Neural cell (in vitro differentiated cells): ENCODE measurements around the gene AGAP3. TPM values are rescaled to one million over a fixed set of nuclear protein-coding genes. Genes with fewer than 3 reads are reported as not detected.
A peak's percentile ranks its signal among the peaks of the same experiment; 100 is the strongest.

ENCODE experiments used
- H2AFZ ChIP-seq: fragments of 200-600, 300-800 bp; sonication (generic), shearing (Covaris generic); 2 replicates; pipeline ENCODE4 v1.6.0; 2014; ENCODE audit warnings: low read depth, mild to moderate bottlenecking, antibody characterized with exemption, low read length, moderate library complexity
- H3F3A ChIP-seq: fragments of 200-600 bp; shearing (Covaris generic); 2 replicates; pipeline ENCODE4 v1.6.1; 2016; ENCODE audit warnings: mild to moderate bottlenecking, moderate library complexity, mixed read lengths, antibody characterized with exemption, low read length; ENCODE audit not compliant: insufficient read depth, poor library complexity, severe bottlenecking
- H3K27ac ChIP-seq: fragments of 200-600, 300-800 bp; sonication (generic), shearing (Covaris generic); 2 replicates; pipeline ENCODE4 v1.5.1; 2014; ENCODE audit warnings: mild to moderate bottlenecking, low read length, moderate library complexity
- H3K27me3 ChIP-seq: fragments of 300-800, 200-600 bp; sonication (generic), shearing (Covaris generic); 2 replicates; pipeline ENCODE4 v1.6.0; 2014; ENCODE audit warnings: mild to moderate bottlenecking, low read depth, low read length, moderate library complexity; ENCODE audit not compliant: insufficient read depth
- H3K36me3 ChIP-seq: fragments of 300-800, 200-600 bp; sonication (generic), shearing (Covaris generic); 2 replicates; pipeline ENCODE4 v1.5.1; 2014; ENCODE audit warnings: mild to moderate bottlenecking, antibody characterized with exemption, low read length, moderate library complexity; ENCODE audit not compliant: insufficient read depth
- H3K4me2 ChIP-seq: fragments of 300-800, 200-600 bp; sonication (generic), shearing (Covaris generic); 2 replicates; pipeline ENCODE4 v1.6.0; 2014; ENCODE audit warnings: mild to moderate bottlenecking, low read length
- H3K4me3 ChIP-seq: fragments of 300-800, 200-600 bp; sonication (generic), shearing (Covaris generic); 2 replicates; pipeline ENCODE4 v1.5.1; 2014; ENCODE audit warnings: mild to moderate bottlenecking, low read length, moderate library complexity
- H3K79me2 ChIP-seq: fragments of 200-600 bp; shearing (Covaris generic); replicated peaks from 2 replicates; pipeline ENCODE4 v1.6.0; 2014; ENCODE audit warnings: mild to moderate bottlenecking, low read length, moderate library complexity; ENCODE audit not compliant: insufficient read depth
- H3K9ac ChIP-seq: fragments of 300-800, 200-600 bp; sonication (generic), shearing (Covaris generic); 2 replicates; pipeline ENCODE4 v1.6.1; 2016; ENCODE audit warnings: mild to moderate bottlenecking, low read length, mixed read lengths
- H3K9me2 ChIP-seq: fragments of 200-600 bp; shearing (Covaris generic); 2 replicates; pipeline ENCODE4 v1.6.1; 2016; ENCODE audit warnings: mild to moderate bottlenecking, low read length, mixed read lengths; ENCODE audit not compliant: insufficient read depth
- H3K9me3 ChIP-seq: fragments of 200-600, 300-800 bp; sonication (generic), shearing (Covaris generic); 2 replicates; pipeline ENCODE4 v1.6.1; 2016; ENCODE audit warnings: mild to moderate bottlenecking, mixed run types, low read length, moderate library complexity, mixed read lengths
- H4K20me1 ChIP-seq: fragments of 200-600 bp; shearing (Covaris generic); 2 replicates; pipeline ENCODE4 v1.6.1; 2016; ENCODE audit warnings: mild to moderate bottlenecking, mixed run types; ENCODE audit not compliant: insufficient read depth
- EP300 ChIP-seq: fragments of 450-650 bp; conservative IDR thresholded peaks from 2 replicates; pipeline ENCODE4 v1.6.1; 2014; ENCODE audit warnings: antibody characterized with exemption, mild to moderate bottlenecking, moderate library complexity; ENCODE audit not compliant: poor library complexity, severe bottlenecking
- EZH2 ChIP-seq: fragments of 200-600, 300-800 bp; shearing (Covaris generic), sonication (generic); IDR thresholded peaks from 2 replicates; pipeline ENCODE4 v1.6.1; 2014; ENCODE audit warnings: antibody characterized with exemption, low read length, borderline replicate concordance, mild to moderate bottlenecking; ENCODE audit not compliant: insufficient read depth, poor library complexity, severe bottlenecking
- MXI1 ChIP-seq: fragments of 450-650 bp; conservative IDR thresholded peaks from 2 replicates; pipeline ENCODE4 v1.6.1; 2014; ENCODE audit warnings: antibody characterized with exemption, mild to moderate bottlenecking; ENCODE audit not compliant: poor library complexity, severe bottlenecking
- POLR2AphosphoS5 ChIP-seq: IDR thresholded peaks from 2 replicates; pipeline ENCODE4 v1.6.1; 2012
- RAD21 ChIP-seq: fragments of 450-650 bp; conservative IDR thresholded peaks from 2 replicates; pipeline ENCODE4 v1.6.1; 2014; ENCODE audit warnings: antibody characterized with exemption, mild to moderate bottlenecking, moderate library complexity
- SMC3 ChIP-seq: fragments of 450-650 bp; conservative IDR thresholded peaks from 2 replicates; pipeline ENCODE4 v1.6.1; 2014; ENCODE audit warnings: antibody characterized with exemption, mild to moderate bottlenecking, moderate library complexity; ENCODE audit not compliant: poor library complexity
- TAF1 ChIP-seq: IDR thresholded peaks from 2 replicates; pipeline ENCODE4 v1.6.1; 2012; ENCODE audit warnings: low read depth
- polyA plus RNA-seq: library from polyadenylated mRNA; depleted of rRNA; stranded (reverse); fragments of >200 nt; gene quantifications from 2 replicates; pipeline ENCODE4 v1.2.3, GENCODE V29; 2014
- TF ChIP-seq, protein P1 (sequence below): IDR thresholded peaks from 2 replicates; pipeline ENCODE4 v1.6.1; 2012; ENCODE audit warnings: borderline replicate concordance
- TF ChIP-seq, protein P2 (sequence below): fragments of 450-650 bp; IDR thresholded peaks from 2 replicates; pipeline ENCODE4 v1.5.1; 2014; ENCODE audit warnings: antibody characterized with exemption, mild to moderate bottlenecking, moderate library complexity; ENCODE audit not compliant: poor library complexity, severe bottlenecking

Gene AGAP3
- polyA plus RNA-seq, 1 donor from 2014 or later: 117 TPM

DNA sequence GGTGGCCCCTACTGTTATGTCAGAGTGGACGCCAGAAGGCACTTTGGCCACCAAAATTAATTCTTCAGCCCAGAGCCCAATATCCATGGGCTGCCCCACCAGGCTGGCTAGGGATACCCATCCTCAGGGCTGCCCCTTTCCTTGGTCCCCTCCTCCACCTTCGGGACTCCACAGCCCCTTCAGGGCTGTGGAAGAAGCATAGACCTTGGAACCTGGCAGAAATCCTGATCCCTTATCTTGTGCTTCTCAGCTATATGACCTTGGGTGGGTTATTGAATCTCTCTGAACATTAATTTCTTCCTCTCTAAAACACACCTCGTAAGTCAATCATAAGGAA is 2.5 kb upstream of the AGAP3 start:
- Histone ChIP-seq H3K9ac (peak overlapping the region; percentile 75), H3K27me3 (no peaks in the 10 kb centered on the region), H4K20me1 (peaks cover 13% of the 10 kb centered on the region), H3F3A (peaks cover 3% of the 10 kb centered on the region), H3K9me3 (no peaks in the 10 kb centered on the region), H3K4me2 (no peak overlapping the region), H3K9me2 (no peaks in the 10 kb centered on the region), H3K36me3 (no peaks in the 10 kb centered on the region), H3K4me3 (peak overlapping the region; percentile 79), H3K27ac (peak overlapping the region; percentile 23), H3K79me2 (peaks cover 25% of the 10 kb centered on the region), H2AFZ (no peak overlapping the region)
- TF ChIP-seq SMC3 (no peak), EZH2 (no peak), MXI1 (no peak)

GRCh38 chr7:151085329-151085690 is 965 bp upstream of the AGAP3 start:
- Histone ChIP-seq H3K9ac (peak overlapping the region; percentile 76), H2AFZ (no peak overlapping the region), H3K9me3 (no peaks in the 10 kb centered on the region), H3K4me2 (peak overlapping the region; percentile 54), H3K79me2 (peaks cover 27% of the 10 kb centered on the region), H3K27me3 (no peaks in the 10 kb centered on the region), H3K36me3 (no peaks in the 10 kb centered on the region), H3F3A (peaks cover 3% of the 10 kb centered on the region), H4K20me1 (peaks cover 27% of the 10 kb centered on the region), H3K9me2 (no peaks in the 10 kb centered on the region), H3K4me3 (peak overlapping the region; percentile 67), H3K27ac (peak overlapping the region; percentile 12)
- TF ChIP-seq, protein P1, sequence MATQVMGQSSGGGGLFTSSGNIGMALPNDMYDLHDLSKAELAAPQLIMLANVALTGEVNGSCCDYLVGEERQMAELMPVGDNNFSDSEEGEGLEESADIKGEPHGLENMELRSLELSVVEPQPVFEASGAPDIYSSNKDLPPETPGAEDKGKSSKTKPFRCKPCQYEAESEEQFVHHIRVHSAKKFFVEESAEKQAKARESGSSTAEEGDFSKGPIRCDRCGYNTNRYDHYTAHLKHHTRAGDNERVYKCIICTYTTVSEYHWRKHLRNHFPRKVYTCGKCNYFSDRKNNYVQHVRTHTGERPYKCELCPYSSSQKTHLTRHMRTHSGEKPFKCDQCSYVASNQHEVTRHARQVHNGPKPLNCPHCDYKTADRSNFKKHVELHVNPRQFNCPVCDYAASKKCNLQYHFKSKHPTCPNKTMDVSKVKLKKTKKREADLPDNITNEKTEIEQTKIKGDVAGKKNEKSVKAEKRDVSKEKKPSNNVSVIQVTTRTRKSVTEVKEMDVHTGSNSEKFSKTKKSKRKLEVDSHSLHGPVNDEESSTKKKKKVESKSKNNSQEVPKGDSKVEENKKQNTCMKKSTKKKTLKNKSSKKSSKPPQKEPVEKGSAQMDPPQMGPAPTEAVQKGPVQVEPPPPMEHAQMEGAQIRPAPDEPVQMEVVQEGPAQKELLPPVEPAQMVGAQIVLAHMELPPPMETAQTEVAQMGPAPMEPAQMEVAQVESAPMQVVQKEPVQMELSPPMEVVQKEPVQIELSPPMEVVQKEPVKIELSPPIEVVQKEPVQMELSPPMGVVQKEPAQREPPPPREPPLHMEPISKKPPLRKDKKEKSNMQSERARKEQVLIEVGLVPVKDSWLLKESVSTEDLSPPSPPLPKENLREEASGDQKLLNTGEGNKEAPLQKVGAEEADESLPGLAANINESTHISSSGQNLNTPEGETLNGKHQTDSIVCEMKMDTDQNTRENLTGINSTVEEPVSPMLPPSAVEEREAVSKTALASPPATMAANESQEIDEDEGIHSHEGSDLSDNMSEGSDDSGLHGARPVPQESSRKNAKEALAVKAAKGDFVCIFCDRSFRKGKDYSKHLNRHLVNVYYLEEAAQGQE: no peak
- TF ChIP-seq EZH2 (no peak), TAF1 (no peak), MXI1 (no peak), POLR2AphosphoS5 (no peak), SMC3 (no peak), RAD21 (no peak), EP300 (no peak)
- TF ChIP-seq, protein P2, sequence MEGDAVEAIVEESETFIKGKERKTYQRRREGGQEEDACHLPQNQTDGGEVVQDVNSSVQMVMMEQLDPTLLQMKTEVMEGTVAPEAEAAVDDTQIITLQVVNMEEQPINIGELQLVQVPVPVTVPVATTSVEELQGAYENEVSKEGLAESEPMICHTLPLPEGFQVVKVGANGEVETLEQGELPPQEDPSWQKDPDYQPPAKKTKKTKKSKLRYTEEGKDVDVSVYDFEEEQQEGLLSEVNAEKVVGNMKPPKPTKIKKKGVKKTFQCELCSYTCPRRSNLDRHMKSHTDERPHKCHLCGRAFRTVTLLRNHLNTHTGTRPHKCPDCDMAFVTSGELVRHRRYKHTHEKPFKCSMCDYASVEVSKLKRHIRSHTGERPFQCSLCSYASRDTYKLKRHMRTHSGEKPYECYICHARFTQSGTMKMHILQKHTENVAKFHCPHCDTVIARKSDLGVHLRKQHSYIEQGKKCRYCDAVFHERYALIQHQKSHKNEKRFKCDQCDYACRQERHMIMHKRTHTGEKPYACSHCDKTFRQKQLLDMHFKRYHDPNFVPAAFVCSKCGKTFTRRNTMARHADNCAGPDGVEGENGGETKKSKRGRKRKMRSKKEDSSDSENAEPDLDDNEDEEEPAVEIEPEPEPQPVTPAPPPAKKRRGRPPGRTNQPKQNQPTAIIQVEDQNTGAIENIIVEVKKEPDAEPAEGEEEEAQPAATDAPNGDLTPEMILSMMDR: no peak

DNA sequence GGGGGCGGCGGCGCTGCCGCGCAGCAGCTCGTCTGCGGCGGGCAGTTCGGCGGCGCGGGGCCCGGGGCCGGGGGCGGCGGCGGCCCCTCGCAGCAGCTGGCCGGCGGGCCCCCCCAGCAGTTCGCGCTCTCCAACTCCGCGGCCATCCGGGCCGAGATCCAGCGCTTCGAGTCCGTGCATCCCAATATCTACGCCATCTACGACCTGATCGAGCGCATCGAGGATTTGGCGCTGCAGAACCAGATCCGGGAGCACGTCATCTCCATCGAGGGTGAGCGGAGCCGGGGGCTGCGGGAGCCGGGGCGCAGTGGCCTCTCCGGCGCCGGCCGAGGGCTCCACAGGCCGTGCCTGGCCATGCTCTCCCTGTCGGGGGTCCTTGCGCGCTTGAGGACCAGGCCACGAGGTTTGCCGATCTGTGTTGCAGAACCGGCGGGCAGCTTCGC is 548 bp downstream of the AGAP3 start:
- peak overlapping the region; percentile 55 for H3K4me2 ChIP-seq
- H4K20me1 ChIP-seq: peaks cover 38% of the 10 kb centered on the region
- peaks cover 40% of the 10 kb centered on the region for H3K79me2 ChIP-seq
- no peaks in the 10 kb centered on the region for H3K36me3 ChIP-seq
- peaks cover 3% of the 10 kb centered on the region for H3F3A ChIP-seq
- peak overlapping the region; percentile 21 for H2AFZ ChIP-seq
- peak overlapping the region; percentile 91 for H3K4me3 ChIP-seq
- peak overlapping the region; percentile 62 for H3K27ac ChIP-seq
- no peaks in the 10 kb centered on the region for H3K9me3 ChIP-seq
- no peaks in the 10 kb centered on the region for H3K27me3 ChIP-seq
- H3K9me2 ChIP-seq: no peaks in the 10 kb centered on the region
- peak overlapping the region; percentile 94 for H3K9ac ChIP-seq
- TF ChIP-seq, protein P2: no peak
- TF ChIP-seq POLR2AphosphoS5 (peak; percentile 35), MXI1 (peak; percentile 87)
